ENCODE data around the gene TMEM183A. TPM values are rescaled to one million over a fixed set of nuclear protein-coding genes. Genes with fewer than 3 reads are reported as not detected.

TMEM183A gene
- total and polyA plus RNA-seq, 2 of the 4 experiments (the other 2 are of a cell fraction), result 56.8 to 63.1 TPM

GRCh38 chr1:203048555-203049051, 41.4 kb downstream of the TMEM183A start:
- CTCF ChIA-PET, result no interaction called here
- H3K4me3 ChIP-seq (ENCODE audit: insufficient read depth, low read depth, low read length), result no peak overlapping the region
- WGBS, 2 experiments (ENCODE audit: extremely low coverage in 2 of 2, insufficient read length in 1 of 2), result 20% methylated on average over 1 of the region's 23 CpGs; no CpG with 5 or more reads in 1 of the 2 experiments
- TF ChIP-seq FOS (IDR thresholded peaks at IDR 0.05; ENCODE audit: low read depth, low read length), result no peak
- no peak for TF ChIP-seq POLR2A (IDR thresholded peaks at IDR 0.05; ENCODE audit: low read depth, low read length)
- TF ChIP-seq RFX5 (IDR thresholded peaks at IDR 0.05; ENCODE audit: low read depth, low read length), result no peak
- TF ChIP-seq RAD21 (IDR thresholded peaks at IDR 0.05; ENCODE audit: low read length), result no peak
- TF ChIP-seq NFE2L2 (IDR thresholded peaks at IDR 0.05; ENCODE audit: low read depth, low read length), result no peak
- TF ChIP-seq MAFK (IDR thresholded peaks at IDR 0.05; ENCODE audit: low read depth, low read length), result no peak
- no peak for TF ChIP-seq CTCF (conservative IDR thresholded peaks at IDR 0.05; ENCODE audit: low read depth, low read length)
- no peak for TF ChIP-seq USF2 (IDR thresholded peaks at IDR 0.05; ENCODE audit: low read depth, low read length)
- no peak for TF ChIP-seq BHLHE40 (IDR thresholded peaks at IDR 0.05; ENCODE audit: low read depth, low read length)
- TF ChIP-seq CEBPB (IDR thresholded peaks at IDR 0.05; ENCODE audit: low read depth, low read length), result no peak
- TF ChIP-seq RCOR1 (IDR thresholded peaks at IDR 0.05; ENCODE audit: insufficient replicate concordance, low read length), result no peak
- TF ChIP-seq ELK1 (IDR thresholded peaks at IDR 0.05; ENCODE audit: borderline replicate concordance, low read depth, low read length), result no peak
- TF ChIP-seq MAZ (IDR thresholded peaks at IDR 0.05; ENCODE audit: borderline replicate concordance, low read depth, low read length), result no peak
- no peak for TF ChIP-seq CHD1 (IDR thresholded peaks at IDR 0.05; ENCODE audit: low read depth, low read length)
- peaks cover 8% of the 10 kb centered on the region for H3K4me1 ChIP-seq (ENCODE audit: control insufficient read depth, insufficient read depth, low read length)
- H3K27ac ChIP-seq (ENCODE audit: insufficient read depth, low read length), result no peak overlapping the region
- DNase-seq, result no peak
- H4K8ac ChIP-seq (ENCODE audit: low read depth in 2 of 2, low read length in 2 of 2), result no peak overlapping the region
- H2BK20ac ChIP-seq (ENCODE audit: low read depth, low read length), result no peak overlapping the region
- H3K18ac ChIP-seq (ENCODE audit: low read depth, low read length), result no peak overlapping the region
- H2AFZ ChIP-seq (replicated peaks; ENCODE audit: low read length, poor library complexity), result no peak overlapping the region
- no peak overlapping the region for H4K91ac ChIP-seq (ENCODE audit: insufficient read depth, low read depth, low read length)
- peaks cover 3% of the 10 kb centered on the region; the same call in 1 of the 2 replicates for H3K27me3 ChIP-seq (ENCODE audit: control insufficient read depth, insufficient read depth, low read length)
- no peaks in the 10 kb centered on the region for H3K79me1 ChIP-seq (ENCODE audit: low read depth in 1 of 2, low read length in 2 of 2)
- no peak overlapping the region for H3K4me2 ChIP-seq (ENCODE audit: low read depth, low read length)
- no peak for ATAC-seq (ENCODE audit: low read depth)
- no peaks in the 10 kb centered on the region for H4K20me1 ChIP-seq (ENCODE audit: insufficient read depth, low read length)
- no peak overlapping the region for H2AK9ac ChIP-seq (replicated peaks; ENCODE audit: low read depth, low read length, poor library complexity)
- dilution Hi-C loops (cut with HindIII; ENCODE audit: low sequenced_read_pairs, unreplicated experiment), result no loop called here
- H4K5ac ChIP-seq (ENCODE audit: low read depth, low read length), result no peak overlapping the region
- no peak overlapping the region for H3K14ac ChIP-seq (replicated peaks; ENCODE audit: low read depth, low read length)
- H3K9me3 ChIP-seq (ENCODE audit: control insufficient read depth, insufficient read depth, low read length), result no peaks in the 10 kb centered on the region
- POLR2A ChIA-PET (ENCODE audit: unreplicated experiment), result no interaction called here
- no peak overlapping the region for H2BK5ac ChIP-seq (ENCODE audit: low read depth, low read length, poor library complexity, severe bottlenecking)
- peaks cover 6% of the 10 kb centered on the region for H3K9me1 ChIP-seq (ENCODE audit: insufficient read depth, low read length)
- no peak overlapping the region for H2BK120ac ChIP-seq (ENCODE audit: low read depth, low read length)
- no TSS peak for BruUV-seq (replicated peaks)
- H3K9ac ChIP-seq (ENCODE audit: low read depth, low read length), result no peak overlapping the region
- H3K56ac ChIP-seq (ENCODE audit: extremely low read depth, insufficient read depth, low read length), result no peak overlapping the region
- intact Hi-C loops (cut with micrococcal nuclease), result no loop called here
- no peak overlapping the region for H3K4ac ChIP-seq (ENCODE audit: low read depth, low read length)
- no peak overlapping the region for H3K23ac ChIP-seq (ENCODE audit: low read depth, low read length)
- H2BK15ac ChIP-seq (ENCODE audit: low read depth, low read length), result no peak overlapping the region
- no peak overlapping the region for H2AK5ac ChIP-seq (ENCODE audit: low read depth, low read length)
- peaks cover 21% of the 10 kb centered on the region for H3K36me3 ChIP-seq (ENCODE audit: control insufficient read depth, insufficient read depth, low read length)
- in situ Hi-C loops (cut with MboI; ENCODE audit: low sequenced_read_pairs), result no loop called here
